Gastroesophageal sphincter (tissue), 4 donors: Measurements from ENCODE around the gene LUC7L2. TPM values are rescaled to one million over a fixed set of nuclear protein-coding genes. Genes with fewer than 3 reads are reported as not detected.
"Not testable (repeated sequence)": the region's sequence is repeated elsewhere in the genome, so short reads cannot be mapped to it uniquely, and the experiment has no call there.

Source experiments
- ATAC-seq: fragments of 150-250 bp; one replicate; pipeline ENCODE4 v1.9.1; 2016; ENCODE audit warnings: mild to moderate bottlenecking, moderate library complexity
- H3K27ac ChIP-seq, 4 donors: fragments of 200-600 bp; sonication (generic) in 3 of 4; 1 replicate in 3 of 4; 2 replicates in 1 of 4; pipeline ENCODE4 v1.5.1; 2016 to 2019
- H3K27me3 ChIP-seq: fragments of 200-600 bp; sonication (generic); one replicate; pipeline ENCODE4 v1.5.1; 2019
- H3K36me3 ChIP-seq, 2 donors: fragments of 200-600 bp; sonication (generic); one replicate each; pipeline ENCODE4 v1.5.1; 2019; ENCODE audit warnings: control low read depth in 1 of 2
- H3K4me1 ChIP-seq, 3 donors: fragments of 200-600 bp; sonication (generic); 1 replicate in 2 of 3; 2 replicates in 1 of 3; pipeline ENCODE4 v1.5.1; 2016 to 2019; ENCODE audit warnings: control low read depth in 2 of 3
- H3K4me3 ChIP-seq, 2 donors: fragments of 200-600 bp; sonication (generic); one replicate each; pipeline ENCODE4 v1.5.1; 2019; ENCODE audit warnings: mild to moderate bottlenecking in 1 of 2, moderate library complexity in 1 of 2
- H3K9me3 ChIP-seq, 3 donors: fragments of 200-600 bp; sonication (generic); one replicate each; pipeline ENCODE4 v1.5.1; 2017 to 2019; ENCODE audit warnings: control low read depth in 2 of 3
- EP300 ChIP-seq: sonication (generic); formaldehyde crosslinking; IDR thresholded peaks from one replicate; pipeline ENCODE4 v1.6.1; 2017; ENCODE audit warnings: antibody characterized with exemption, mild to moderate bottlenecking
- POLR2A ChIP-seq, 2 donors: fragments of 450-650 bp; IDR thresholded peaks; one replicate each; pipeline ENCODE4 v1.6.1; 2017; ENCODE audit warnings: antibody characterized with exemption in 2 of 2, mild to moderate bottlenecking in 2 of 2, moderate library complexity in 1 of 2
- POLR2AphosphoS5 ChIP-seq: sonication (generic); formaldehyde crosslinking; IDR thresholded peaks from one replicate; pipeline ENCODE4 v1.6.1; 2017; ENCODE audit warnings: antibody characterized with exemption
- WGBS, 2 donors: methylation state at CpG; one replicate each; pipeline ENCODE4 v1.1.5; 2018; ENCODE audit warnings: low coverage in 1 of 2; 5-methylcytosine and 5-hydroxymethylcytosine counted together
- total RNA-seq, 4 donors: library from RNA; depleted of rRNA; stranded (reverse); fragments of >200 nt; gene quantifications; one replicate each; pipeline ENCODE4 v1.1.0, GENCODE V29; 2016
- TF ChIP-seq, protein P1 (sequence below), 4 experiments: fragments of 200-600 bp in 2 of 4; fragments of 450-650 bp in 2 of 4; sonication (generic) in 1 of 4; IDR thresholded peaks; one replicate each; pipeline ENCODE4 v1.5.1; 2017 to 2019; ENCODE audit warnings: antibody characterized with exemption in 4 of 4, mild to moderate bottlenecking in 2 of 4, moderate library complexity in 2 of 4

LUC7L2 gene
- total RNA-seq, 4 donors from 2014 or later, result 61.5 to 106 (median 72.6) TPM

DNA sequence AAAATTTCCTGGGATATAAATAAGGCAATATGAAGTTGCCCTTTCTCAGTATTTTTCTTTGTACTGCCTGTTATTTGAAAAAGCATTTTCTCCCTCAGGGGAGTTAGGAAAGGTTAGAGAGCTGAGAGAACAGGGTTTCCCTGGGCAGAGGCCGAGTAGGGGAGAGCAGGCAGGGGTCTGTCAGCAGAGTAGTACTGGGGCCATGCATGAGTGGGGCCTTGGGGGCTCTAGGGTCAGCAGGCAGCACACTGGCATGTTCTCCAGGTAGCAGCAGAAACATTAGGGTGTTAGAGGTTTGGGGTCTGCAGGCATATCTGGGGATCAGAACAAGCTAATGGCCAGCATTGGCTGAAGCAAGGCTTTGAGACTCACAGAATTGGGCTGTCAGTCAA lies 67.3 kb downstream of the LUC7L2 start:
- no peak overlapping the region for H3K4me3 ChIP-seq
- WGBS, 2 donors, result 100% methylated on average over 1 of the region's 1 CpG; no CpG with 5 or more reads in 1 of the 2 donors
- H3K4me1 ChIP-seq, result peaks cover 3 to 20% (median 9%) of the 10 kb centered on the region in 3 donors
- H3K27ac ChIP-seq, result no peak overlapping the region
- no peaks in the 10 kb centered on the region for H3K9me3 ChIP-seq
- H3K36me3 ChIP-seq, result peaks cover 0 to 37% of the 10 kb centered on the region in 2 donors
- H3K27me3 ChIP-seq, result no peaks in the 10 kb centered on the region
- no peak for ATAC-seq
- no peak for TF ChIP-seq POLR2A (IDR thresholded peaks at IDR 0.05)
- TF ChIP-seq, protein P1, sequence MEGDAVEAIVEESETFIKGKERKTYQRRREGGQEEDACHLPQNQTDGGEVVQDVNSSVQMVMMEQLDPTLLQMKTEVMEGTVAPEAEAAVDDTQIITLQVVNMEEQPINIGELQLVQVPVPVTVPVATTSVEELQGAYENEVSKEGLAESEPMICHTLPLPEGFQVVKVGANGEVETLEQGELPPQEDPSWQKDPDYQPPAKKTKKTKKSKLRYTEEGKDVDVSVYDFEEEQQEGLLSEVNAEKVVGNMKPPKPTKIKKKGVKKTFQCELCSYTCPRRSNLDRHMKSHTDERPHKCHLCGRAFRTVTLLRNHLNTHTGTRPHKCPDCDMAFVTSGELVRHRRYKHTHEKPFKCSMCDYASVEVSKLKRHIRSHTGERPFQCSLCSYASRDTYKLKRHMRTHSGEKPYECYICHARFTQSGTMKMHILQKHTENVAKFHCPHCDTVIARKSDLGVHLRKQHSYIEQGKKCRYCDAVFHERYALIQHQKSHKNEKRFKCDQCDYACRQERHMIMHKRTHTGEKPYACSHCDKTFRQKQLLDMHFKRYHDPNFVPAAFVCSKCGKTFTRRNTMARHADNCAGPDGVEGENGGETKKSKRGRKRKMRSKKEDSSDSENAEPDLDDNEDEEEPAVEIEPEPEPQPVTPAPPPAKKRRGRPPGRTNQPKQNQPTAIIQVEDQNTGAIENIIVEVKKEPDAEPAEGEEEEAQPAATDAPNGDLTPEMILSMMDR (IDR thresholded peaks at IDR 0.05), result no peak
- TF ChIP-seq POLR2AphosphoS5, result no peak
- no peak for TF ChIP-seq EP300

DNA sequence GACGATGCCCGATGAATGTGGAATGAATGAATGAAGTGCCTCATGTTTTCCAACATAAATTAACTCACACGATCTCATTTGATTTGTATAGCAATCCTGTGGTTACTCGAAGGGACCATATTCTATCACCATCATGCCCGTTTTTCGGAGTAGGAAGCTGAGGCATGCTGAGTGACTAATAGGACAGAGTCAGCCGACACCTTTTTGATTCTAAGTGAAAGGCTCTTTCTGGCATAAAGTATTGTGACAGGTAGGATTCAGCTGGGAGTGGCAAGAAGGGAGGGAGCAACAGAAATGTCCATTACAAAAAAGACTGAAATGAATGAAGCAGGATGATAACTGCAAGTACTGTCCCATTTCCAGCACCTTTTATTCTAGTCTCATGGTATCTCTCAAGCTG lies 68.1 kb downstream of the LUC7L2 start:
- WGBS, 2 donors, result 89 to 93% methylated on average over 5 to 7 of the region's 7 CpGs
- peaks cover 0 to 13% (median 4%) of the 10 kb centered on the region in 3 donors for H3K4me1 ChIP-seq
- H3K36me3 ChIP-seq, result peaks cover 0 to 30% of the 10 kb centered on the region in 2 donors
- H3K27me3 ChIP-seq, result no peaks in the 10 kb centered on the region
- no peaks in the 10 kb centered on the region for H3K9me3 ChIP-seq
- no peak for ATAC-seq
- no peak for TF ChIP-seq POLR2AphosphoS5
- TF ChIP-seq POLR2A (IDR thresholded peaks at IDR 0.05), result no peak
- TF ChIP-seq, protein P1 (IDR thresholded peaks at IDR 0.05), result no peak
- no peak for TF ChIP-seq EP300
- no peak overlapping the region for H3K4me3 ChIP-seq
- no peak overlapping the region for H3K27ac ChIP-seq

DNA sequence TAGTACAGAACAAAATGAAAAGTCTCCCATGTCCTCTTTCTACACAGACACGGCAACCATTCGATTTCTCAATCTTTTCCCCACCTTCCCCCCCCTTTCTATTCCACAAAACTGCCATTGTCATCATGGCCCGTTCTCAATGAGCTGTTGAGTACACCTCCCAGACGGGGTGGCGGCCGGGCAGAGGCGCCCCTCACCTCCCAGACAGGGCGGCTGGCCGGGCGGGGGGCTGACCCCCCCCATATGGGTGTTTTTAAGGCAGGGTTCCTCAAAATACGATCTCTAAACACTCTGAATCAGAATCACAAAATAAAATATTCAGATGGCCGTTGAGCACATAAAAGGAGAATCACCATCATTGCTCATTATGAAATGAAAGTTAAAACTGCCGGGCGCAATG lies 70.0 kb downstream of the LUC7L2 start:
- 75 to 94% methylated on average over 2 to 13 of the region's 14 CpGs for WGBS, 2 donors
- ATAC-seq, H3K27ac ChIP-seq: not testable (repeated sequence)

DNA sequence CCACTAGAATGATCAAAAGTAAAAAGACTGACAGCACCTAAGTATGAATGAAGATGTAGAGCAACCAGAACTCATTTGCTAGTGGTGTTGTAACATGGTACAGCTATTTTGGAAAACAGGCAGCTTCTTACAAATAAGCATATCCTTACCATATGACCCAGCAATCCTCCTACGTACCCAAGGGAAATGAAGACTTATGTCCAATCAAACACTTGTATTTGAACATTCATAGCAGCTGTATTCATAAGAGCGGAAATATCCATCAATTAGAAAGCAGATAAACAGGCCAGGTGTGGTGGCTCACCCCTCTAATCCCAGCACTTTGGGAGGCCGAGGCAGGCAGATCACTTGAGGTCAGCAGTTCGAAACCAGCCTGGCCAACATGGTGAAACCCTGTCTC lies 70.7 kb downstream of the LUC7L2 start:
- no peak for TF ChIP-seq POLR2AphosphoS5
- no peak for TF ChIP-seq POLR2A (IDR thresholded peaks at IDR 0.05)
- TF ChIP-seq EP300, result no peak
- TF ChIP-seq, protein P1 (IDR thresholded peaks at IDR 0.05), result no peak
- H3K27ac ChIP-seq, result no peak overlapping the region
- peaks cover 0 to 17% of the 10 kb centered on the region in 2 donors for H3K36me3 ChIP-seq
- H3K9me3 ChIP-seq, result no peaks in the 10 kb centered on the region
- H3K4me1 ChIP-seq, result peaks cover 0 to 23% (median 9%) of the 10 kb centered on the region in 3 donors
- ATAC-seq, result no peak
- H3K27me3 ChIP-seq, result no peaks in the 10 kb centered on the region
- no peak overlapping the region for H3K4me3 ChIP-seq
- WGBS, 2 donors, result 83 to 88% methylated on average over 1 to 2 of the region's 4 CpGs

More for the DNA sequence above, 70.0 kb downstream of the LUC7L2 start:
- peaks cover 0 to 19% (median 9%) of the 10 kb centered on the region in 3 donors for H3K4me1 ChIP-seq
- not testable (repeated sequence) for H3K27me3 ChIP-seq, H3K4me3 ChIP-seq, H3K9me3 ChIP-seq
- peaks cover 0 to 17% of the 10 kb centered on the region in 2 donors for H3K36me3 ChIP-seq

DNA sequence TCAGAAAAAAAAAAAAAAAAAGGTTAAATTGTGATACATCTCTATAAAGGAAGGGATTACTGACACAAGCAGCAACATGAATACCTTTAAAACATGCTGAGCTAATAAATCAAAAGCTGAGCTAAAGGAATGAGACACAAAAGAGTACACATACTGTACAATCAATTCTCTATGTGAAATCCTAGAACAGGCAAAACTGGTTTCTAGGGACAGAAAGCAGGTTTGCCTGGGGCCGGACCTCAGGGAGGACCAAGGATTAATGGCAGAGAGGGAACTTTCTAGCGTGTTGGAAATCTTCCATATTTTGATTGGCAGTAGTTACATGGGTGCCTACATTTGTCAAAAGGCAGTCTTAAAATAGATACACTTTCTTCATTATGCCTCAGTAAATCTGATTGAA lies 71.3 kb downstream of the LUC7L2 start:
- H3K27ac ChIP-seq, result no peak overlapping the region
- TF ChIP-seq POLR2A (IDR thresholded peaks at IDR 0.05) (no peak), POLR2AphosphoS5 (no peak)
- TF ChIP-seq, protein P1 (IDR thresholded peaks at IDR 0.05), result no peak
- H3K9me3 ChIP-seq, result no peaks in the 10 kb centered on the region
- ATAC-seq, result no peak
- H3K4me3 ChIP-seq, result no peak overlapping the region
- peaks cover 0 to 17% of the 10 kb centered on the region in 2 donors for H3K36me3 ChIP-seq
- H3K4me1 ChIP-seq, result peaks cover 0 to 23% (median 9%) of the 10 kb centered on the region in 3 donors
- H3K27me3 ChIP-seq, result no peaks in the 10 kb centered on the region
- 62 to 70% methylated on average over 2 of the region's 2 CpGs for whole genome bisulfite sequencing, 2 donors
